ENCODE measurements around the gene PROKR1. TPM values are rescaled to one million over a fixed set of nuclear protein-coding genes. Genes with fewer than 3 reads are reported as not detected.
"Not testable (repeated sequence)": the region's sequence is repeated elsewhere in the genome, so short reads cannot be mapped to it uniquely, and the experiment has no call there.

The PROKR1 gene
- total and polyA plus RNA-seq, 2 donors (not counting 1 experiment from before 2014, with no cell fraction given), result 0.01 TPM; not detected in 1

DNA sequence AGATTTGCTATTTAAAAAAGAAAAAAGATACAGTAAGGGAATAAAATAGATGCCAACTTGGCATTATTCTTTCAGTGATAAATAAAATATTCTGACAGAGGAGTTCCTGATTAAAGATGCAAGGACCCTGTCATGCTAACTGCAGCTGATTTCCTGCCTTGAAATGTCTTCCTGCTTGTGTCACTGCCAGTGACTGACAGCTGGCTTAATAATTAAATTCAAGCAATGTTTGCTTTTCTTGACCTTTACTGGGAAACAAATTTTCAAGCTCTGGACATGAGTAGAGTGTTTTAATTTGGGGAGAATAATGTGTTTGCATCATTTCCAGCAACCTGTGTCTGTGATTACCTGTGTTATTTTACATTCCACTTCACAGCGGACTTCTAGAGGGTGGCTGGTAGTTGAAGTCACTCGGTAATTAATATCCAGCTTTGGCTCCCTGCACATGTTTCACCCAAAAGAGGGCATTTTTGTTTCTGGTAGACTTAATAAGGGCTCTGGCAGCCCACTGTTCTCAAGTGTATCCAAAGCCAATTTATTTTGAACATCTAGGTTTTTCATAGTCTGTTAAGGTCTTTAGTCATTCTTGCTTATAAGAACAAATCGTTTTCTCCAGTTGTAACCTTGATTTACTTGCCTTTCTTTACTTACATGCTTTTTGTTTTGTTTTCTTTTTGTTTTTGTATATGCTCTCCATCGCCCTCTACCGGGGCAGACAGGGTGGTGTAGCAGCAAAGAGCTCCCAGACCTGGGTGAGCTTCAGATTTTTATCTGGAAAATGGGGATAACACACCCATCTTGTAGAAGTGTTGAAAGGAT, 48.5 kb upstream of the PROKR1 start:
- Histone ChIP-seq H2AFZ (ENCODE audit: insufficient read depth, low read depth, low read length, poor library complexity, severe bottlenecking) (peak overlapping the region; percentile 62), H3K9ac (ENCODE audit: low read length) (peak overlapping the region; percentile 16), H3K4me3 (ENCODE audit: control extremely low read depth in 1 of 5, extremely low read depth in 1 of 5, insufficient read depth in 1 of 5, low read depth in 2 of 5, low read length in 4 of 5) (no peak overlapping the region), H3K79me2 (ENCODE audit: control insufficient read depth, insufficient read depth, low read length) (no peaks in the 10 kb centered on the region), H4K20me1 (ENCODE audit: control insufficient read depth, insufficient read depth, low read length, poor library complexity, severe bottlenecking) (no peaks in the 10 kb centered on the region), H3K27ac (ENCODE audit: low read length in 2 of 2) (no peak overlapping the region), H3K27me3 (replicated peaks in 1 of 4; ENCODE audit: control extremely low read depth in 1 of 4, control insufficient read depth in 3 of 4, insufficient read depth in 4 of 4, low read length in 3 of 4) (no peaks in the 10 kb centered on the region), H3K36me3 (replicated peaks in 1 of 2; ENCODE audit: control extremely low read depth in 1 of 2, control insufficient read depth in 1 of 2, extremely low read depth in 1 of 2, insufficient read depth in 2 of 2, low read length in 1 of 2) (no peaks in the 10 kb centered on the region), H3K4me1 (ENCODE audit: control insufficient read depth in 2 of 2, insufficient read depth in 2 of 2, low read length in 2 of 2) (peaks cover 5 to 9% of the 10 kb centered on the region in 2 donors), H3K4me2 (replicated peaks; ENCODE audit: low read depth, low read length, poor library complexity, severe bottlenecking) (peak overlapping the region; percentile 52), H3K9me3 (ENCODE audit: control extremely low read depth in 1 of 3, control insufficient read depth in 2 of 3, insufficient read depth in 1 of 3, low read length in 2 of 3) (no peaks in the 10 kb centered on the region)
- H3K4me3 Mint-ChIP-seq, result peak overlapping the region; percentile 9
- peaks cover 14% of the 10 kb centered on the region for H3K4me1 Mint-ChIP-seq
- CTCF ChIA-PET, result interaction anchor here (0.5 to 4.2 kb wide), 30 partner anchors 8 to 330 kb away, joined by 3 to 54 read pairs (median 4); partner anchors contain the start of genes APLF and FBXO48
- 100% methylated on average over 1 of the region's 5 CpGs for WGBS (ENCODE audit: insufficient coverage)
- no peak overlapping the region for H3K27ac Mint-ChIP-seq
- H3K27me3 Mint-ChIP-seq, result no peaks in the 10 kb centered on the region
- DNase-seq (peak; percentile 64), ATAC-seq (ENCODE audit: low read depth) (no peak)
- intact Hi-C loops (cut with micrococcal nuclease), result loop anchor here (1.0 to 2.0 kb wide), 2 partner anchors 132 to 330 kb away; no protein-coding TSS in a partner anchor
- TF ChIP-seq, protein P1, sequence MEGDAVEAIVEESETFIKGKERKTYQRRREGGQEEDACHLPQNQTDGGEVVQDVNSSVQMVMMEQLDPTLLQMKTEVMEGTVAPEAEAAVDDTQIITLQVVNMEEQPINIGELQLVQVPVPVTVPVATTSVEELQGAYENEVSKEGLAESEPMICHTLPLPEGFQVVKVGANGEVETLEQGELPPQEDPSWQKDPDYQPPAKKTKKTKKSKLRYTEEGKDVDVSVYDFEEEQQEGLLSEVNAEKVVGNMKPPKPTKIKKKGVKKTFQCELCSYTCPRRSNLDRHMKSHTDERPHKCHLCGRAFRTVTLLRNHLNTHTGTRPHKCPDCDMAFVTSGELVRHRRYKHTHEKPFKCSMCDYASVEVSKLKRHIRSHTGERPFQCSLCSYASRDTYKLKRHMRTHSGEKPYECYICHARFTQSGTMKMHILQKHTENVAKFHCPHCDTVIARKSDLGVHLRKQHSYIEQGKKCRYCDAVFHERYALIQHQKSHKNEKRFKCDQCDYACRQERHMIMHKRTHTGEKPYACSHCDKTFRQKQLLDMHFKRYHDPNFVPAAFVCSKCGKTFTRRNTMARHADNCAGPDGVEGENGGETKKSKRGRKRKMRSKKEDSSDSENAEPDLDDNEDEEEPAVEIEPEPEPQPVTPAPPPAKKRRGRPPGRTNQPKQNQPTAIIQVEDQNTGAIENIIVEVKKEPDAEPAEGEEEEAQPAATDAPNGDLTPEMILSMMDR (IDR thresholded peaks at IDR 0.05), result peak; percentile 96
- no peak for TF ChIP-seq EZH2 (IDR thresholded peaks at IDR 0.05; ENCODE audit: borderline replicate concordance, insufficient read depth, low read depth, low read length, poor library complexity, severe bottlenecking)
- H3K9me3 Mint-ChIP-seq (ENCODE audit: insufficient read depth), result no peaks in the 10 kb centered on the region
- POLR2A ChIA-PET, result no interaction called here

DNA sequence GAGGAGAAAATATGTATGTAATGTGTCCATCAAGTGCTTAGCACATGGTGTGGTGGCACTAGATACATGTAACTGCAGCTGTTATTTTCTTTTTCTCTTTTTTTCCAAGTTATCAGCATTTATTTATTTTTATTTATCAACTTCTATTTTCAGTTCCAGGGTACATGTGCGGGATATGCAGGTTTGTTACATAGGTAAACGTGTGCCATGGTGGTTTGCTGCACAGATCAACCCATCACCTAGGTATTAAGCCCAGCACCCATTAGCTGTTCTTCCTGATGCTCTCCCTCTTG, 47.9 kb upstream of the PROKR1 start:
- DNase-seq; H3K4me2 ChIP-seq (replicated peaks; ENCODE audit: low read depth, low read length, poor library complexity, severe bottlenecking); H4K20me1 ChIP-seq (ENCODE audit: control insufficient read depth, insufficient read depth, low read length, poor library complexity, severe bottlenecking); ATAC-seq (ENCODE audit: low read depth); H3K9me3 ChIP-seq (ENCODE audit: control extremely low read depth in 1 of 3, control insufficient read depth in 2 of 3, insufficient read depth in 1 of 3, low read length in 2 of 3); H3K27ac Mint-ChIP-seq; H2AFZ ChIP-seq (ENCODE audit: insufficient read depth, low read depth, low read length, poor library complexity, severe bottlenecking); H3K9ac ChIP-seq (ENCODE audit: low read length); H3K27me3 Mint-ChIP-seq; H3K36me3 ChIP-seq (replicated peaks in 1 of 2; ENCODE audit: control extremely low read depth in 1 of 2, control insufficient read depth in 1 of 2, extremely low read depth in 1 of 2, insufficient read depth in 2 of 2, low read length in 1 of 2); H3K4me3 Mint-ChIP-seq; H3K9me3 Mint-ChIP-seq (ENCODE audit: insufficient read depth); H3K27me3 ChIP-seq (replicated peaks in 1 of 4; ENCODE audit: control extremely low read depth in 1 of 4, control insufficient read depth in 3 of 4, insufficient read depth in 4 of 4, low read length in 3 of 4); H3K4me1 ChIP-seq (ENCODE audit: control insufficient read depth in 2 of 2, insufficient read depth in 2 of 2, low read length in 2 of 2); POLR2A ChIA-PET; H3K4me3 ChIP-seq (ENCODE audit: control extremely low read depth in 1 of 5, extremely low read depth in 1 of 5, insufficient read depth in 1 of 5, low read depth in 2 of 5, low read length in 4 of 5); H3K79me2 ChIP-seq (ENCODE audit: control insufficient read depth, insufficient read depth, low read length); H3K27ac ChIP-seq (ENCODE audit: low read length in 2 of 2): not testable (repeated sequence)
- WGBS (ENCODE audit: insufficient coverage), result no CpG with 5 or more reads among the region's 2 CpGs
- CTCF ChIA-PET, result interaction anchor here (0.6 to 4.2 kb wide), 28 partner anchors 9 to 330 kb away, joined by 3 to 54 read pairs (median 4); partner anchors contain the start of genes APLF and FBXO48
- intact Hi-C loops (cut with micrococcal nuclease), result loop anchor here (2.0 kb wide), 1 partner anchor 329 kb away; no protein-coding TSS in a partner anchor
- TF ChIP-seq, protein P1 (IDR thresholded peaks at IDR 0.05), result peak; percentile 59
- H3K4me1 Mint-ChIP-seq, result peaks cover 14% of the 10 kb centered on the region

DNA sequence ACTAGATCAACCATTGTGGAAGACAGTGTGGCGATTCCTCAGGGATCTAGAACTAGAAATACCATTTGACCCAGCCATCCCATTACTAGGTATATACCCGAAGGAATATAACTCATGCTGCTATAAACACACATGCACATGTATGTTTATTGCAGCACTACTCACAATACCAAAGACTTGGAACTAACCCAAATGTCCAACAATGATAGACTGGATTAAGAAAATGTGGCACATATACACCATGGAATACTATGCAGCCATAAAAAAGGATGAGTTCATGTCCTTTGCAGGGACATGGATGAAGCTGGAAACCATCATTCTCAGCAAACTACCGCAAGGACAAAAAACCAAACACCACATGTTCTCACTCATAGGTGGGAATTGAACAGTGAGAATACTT, 42.9 kb upstream of the PROKR1 start:
- H3K27me3 ChIP-seq (replicated peaks in 1 of 4; ENCODE audit: control extremely low read depth in 1 of 4, control insufficient read depth in 3 of 4, insufficient read depth in 4 of 4, low read length in 3 of 4); H3K9me3 Mint-ChIP-seq (ENCODE audit: insufficient read depth); H3K9me3 ChIP-seq (ENCODE audit: control extremely low read depth in 1 of 3, control insufficient read depth in 2 of 3, insufficient read depth in 1 of 3, low read length in 2 of 3); H3K79me2 ChIP-seq (ENCODE audit: control insufficient read depth, insufficient read depth, low read length); H3K4me1 ChIP-seq (ENCODE audit: control insufficient read depth in 2 of 2, insufficient read depth in 2 of 2, low read length in 2 of 2); POLR2A ChIA-PET; CTCF ChIA-PET; H3K4me2 ChIP-seq (replicated peaks; ENCODE audit: low read depth, low read length, poor library complexity, severe bottlenecking); H2AFZ ChIP-seq (ENCODE audit: insufficient read depth, low read depth, low read length, poor library complexity, severe bottlenecking); H3K27ac ChIP-seq (ENCODE audit: low read length in 2 of 2); H3K4me3 Mint-ChIP-seq; H3K27ac Mint-ChIP-seq; H3K4me1 Mint-ChIP-seq; H3K27me3 Mint-ChIP-seq; ATAC-seq (ENCODE audit: low read depth); H4K20me1 ChIP-seq (ENCODE audit: control insufficient read depth, insufficient read depth, low read length, poor library complexity, severe bottlenecking); H3K36me3 ChIP-seq (replicated peaks in 1 of 2; ENCODE audit: control extremely low read depth in 1 of 2, control insufficient read depth in 1 of 2, extremely low read depth in 1 of 2, insufficient read depth in 2 of 2, low read length in 1 of 2); intact Hi-C loops (cut with micrococcal nuclease); H3K9ac ChIP-seq (ENCODE audit: low read length); H3K4me3 ChIP-seq (ENCODE audit: control extremely low read depth in 1 of 5, extremely low read depth in 1 of 5, insufficient read depth in 1 of 5, low read depth in 2 of 5, low read length in 4 of 5); DNase-seq: not testable (repeated sequence)
- no CpG with 5 or more reads among the region's 3 CpGs for WGBS (ENCODE audit: insufficient coverage)

Data from B cell (primary cell).